Measurements from ENCODE around the gene MAN1A1.

GRCh38 chr6:119267126-119267905 is 82.2 kb downstream of the MAN1A1 start:
- TF ChIP-seq CTCF (IDR thresholded peaks at IDR 0.05), result no peak
- TF ChIP-seq POLR2A (IDR thresholded peaks at IDR 0.05), result no peak

Data from body of pancreas (tissue), 4 donors.